ENCODE results near the gene ANKRD34A.
A peak's percentile ranks its signal among the peaks of the same experiment; 100 is the strongest.
"Not testable (repeated sequence)": the region's sequence is repeated elsewhere in the genome, so short reads cannot be mapped to it uniquely, and the experiment has no call there.

The ANKRD34A gene

DNA sequence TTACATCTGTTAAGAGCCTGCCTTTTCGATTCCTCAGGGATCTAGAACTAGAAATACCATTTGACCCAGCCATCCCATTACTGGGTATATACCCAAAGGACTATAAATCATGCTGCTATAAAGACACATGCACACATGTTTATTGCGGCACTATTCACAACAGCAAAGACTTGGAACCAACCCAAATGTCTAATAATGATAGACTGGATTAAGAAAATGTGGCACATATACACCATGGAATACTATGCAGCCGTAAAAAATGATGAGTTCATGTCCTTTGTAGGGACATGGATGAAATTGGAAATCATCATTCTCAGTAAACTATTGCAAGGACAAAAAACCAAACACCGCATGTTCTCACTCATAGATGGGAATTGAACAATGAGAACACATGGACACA lies 44.1 kb downstream of the ANKRD34A start:
- POLR2A ChIA-PET; H3K27ac ChIP-seq (ENCODE audit: extremely low read depth, low read depth, low read length); H3K9me3 ChIP-seq (ENCODE audit: control insufficient read depth, insufficient read depth, low read depth, low read length); H3K4me1 ChIP-seq (ENCODE audit: control insufficient read depth, insufficient read depth, low read length); H3K4me3 ChIP-seq (ENCODE audit: low read depth, low read length); CTCF ChIA-PET: not testable (repeated sequence)
- peaks cover 5 to 45% of the 10 kb centered on the region in 2 experiments; a peak in 2 of 3 replicates for H3K36me3 ChIP-seq (ENCODE audit: control insufficient read depth in 2 of 2, insufficient read depth in 1 of 2, low read length in 2 of 2)
- TF ChIP-seq ZNF580 (tag by site-specific recombination; IDR thresholded peaks at IDR 0.05), result peak; percentile 80; the same call in 1 of the 2 replicates
- peak; percentile 100 for TF ChIP-seq ZNF146 (tag by site-specific recombination; IDR thresholded peaks at IDR 0.05)

DNA sequence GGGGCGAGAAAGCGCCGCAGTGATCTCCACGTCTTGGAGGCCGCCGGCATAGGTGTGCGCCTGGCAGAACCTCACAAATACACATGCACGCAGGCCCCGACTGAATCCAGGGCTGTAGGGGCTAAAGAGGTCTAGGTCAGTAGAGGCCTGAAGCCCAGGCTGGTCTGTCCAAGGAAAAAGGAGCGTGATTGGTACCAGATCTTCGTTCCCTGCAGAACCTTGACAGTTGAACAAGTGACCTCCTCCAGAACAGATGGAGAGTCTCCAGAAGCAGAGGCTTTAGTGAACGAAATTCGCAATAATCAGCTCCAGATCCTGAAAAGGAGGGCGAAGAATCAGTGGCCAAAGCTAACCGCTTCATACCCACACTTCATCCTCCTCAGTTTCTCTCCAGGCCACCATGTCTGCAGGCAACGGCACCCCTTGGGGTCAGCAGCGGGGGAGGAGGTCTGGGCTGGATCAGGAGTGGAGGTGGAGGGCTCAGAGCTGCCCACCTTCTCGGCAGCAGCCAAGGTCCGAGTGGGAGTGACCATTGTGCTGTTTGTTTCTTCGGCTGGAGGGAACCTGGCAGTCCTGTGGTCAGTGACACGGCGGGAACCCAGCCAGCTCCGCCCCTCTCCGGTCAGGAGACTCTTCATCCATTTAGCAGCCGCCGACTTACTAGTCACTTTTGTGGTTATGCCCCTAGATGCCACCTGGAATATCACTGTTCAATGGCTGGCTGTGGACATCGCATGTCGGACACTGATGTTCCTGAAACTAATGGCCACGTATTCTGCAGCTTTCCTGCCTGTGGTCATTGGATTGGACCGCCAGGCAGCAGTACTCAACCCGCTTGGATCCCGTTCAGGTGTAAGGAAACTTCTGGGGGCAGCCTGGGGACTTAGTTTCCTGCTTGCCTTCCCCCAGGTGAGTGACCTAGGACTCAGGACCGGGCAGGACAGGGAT lies 45.1 kb downstream of the ANKRD34A start:
- Histone ChIP-seq H3K4me3 (ENCODE audit: low read depth, low read length) (peak overlapping the region; percentile 76), H3K4me1 (ENCODE audit: control insufficient read depth, insufficient read depth, low read length) (peaks cover 3% of the 10 kb centered on the region; the same call in 1 of the 2 replicates), H3K27ac (ENCODE audit: extremely low read depth, low read depth, low read length) (peak overlapping the region; percentile 28; the same call in 1 of the 2 replicates), H3K9me3 (ENCODE audit: control insufficient read depth, insufficient read depth, low read depth, low read length) (no peaks in the 10 kb centered on the region), H3K36me3 (ENCODE audit: control insufficient read depth in 2 of 2, insufficient read depth in 1 of 2, low read length in 2 of 2) (peaks cover 5 to 49% of the 10 kb centered on the region in 2 experiments; a peak in 2 of 3 replicates)
- TF ChIP-seq EGR2 (tag by site-specific recombination; IDR thresholded peaks at IDR 0.05; ENCODE audit: low read depth) (peak; percentile 49; the same call in 1 of the 2 replicates), BCL11A (tag by site-specific recombination; IDR thresholded peaks at IDR 0.05; ENCODE audit: low read depth) (0 out of 2 replicates have a peak, but pooled peaks have one; percentile 15), ZBTB6 (tag by site-specific recombination; IDR thresholded peaks at IDR 0.05) (peak; percentile 32; the same call in 1 of the 2 replicates), ZIC2 (tag by site-specific recombination; IDR thresholded peaks at IDR 0.05) (no peak), PRDM10 (tag by site-specific recombination; IDR thresholded peaks at IDR 0.05) (peak; percentile 72), ZNF114 (tag by site-specific recombination; IDR thresholded peaks at IDR 0.05) (no peak), ZBTB48 (tag by site-specific recombination; IDR thresholded peaks at IDR 0.05) (peak; percentile 0; the same call in 1 of the 2 replicates), ZNF600 (tag by site-specific recombination; IDR thresholded peaks at IDR 0.05) (peak; percentile 88), ZNF530 (tag by site-specific recombination; IDR thresholded peaks at IDR 0.05; ENCODE audit: low read depth) (no peak), PBX3 (CRISPR knock-in tag; IDR thresholded peaks at IDR 0.05) (no peak), ZFHX2 (tag by site-specific recombination; conservative IDR thresholded peaks at IDR 0.05) (peak; percentile 41), ZBTB17 (tag by site-specific recombination; IDR thresholded peaks at IDR 0.05) (0 out of 2 replicates have a peak, but pooled peaks have one; percentile 14), ZNF155 (tag by site-specific recombination; IDR thresholded peaks at IDR 0.05) (no peak)
- TF ChIP-seq, protein P1, sequence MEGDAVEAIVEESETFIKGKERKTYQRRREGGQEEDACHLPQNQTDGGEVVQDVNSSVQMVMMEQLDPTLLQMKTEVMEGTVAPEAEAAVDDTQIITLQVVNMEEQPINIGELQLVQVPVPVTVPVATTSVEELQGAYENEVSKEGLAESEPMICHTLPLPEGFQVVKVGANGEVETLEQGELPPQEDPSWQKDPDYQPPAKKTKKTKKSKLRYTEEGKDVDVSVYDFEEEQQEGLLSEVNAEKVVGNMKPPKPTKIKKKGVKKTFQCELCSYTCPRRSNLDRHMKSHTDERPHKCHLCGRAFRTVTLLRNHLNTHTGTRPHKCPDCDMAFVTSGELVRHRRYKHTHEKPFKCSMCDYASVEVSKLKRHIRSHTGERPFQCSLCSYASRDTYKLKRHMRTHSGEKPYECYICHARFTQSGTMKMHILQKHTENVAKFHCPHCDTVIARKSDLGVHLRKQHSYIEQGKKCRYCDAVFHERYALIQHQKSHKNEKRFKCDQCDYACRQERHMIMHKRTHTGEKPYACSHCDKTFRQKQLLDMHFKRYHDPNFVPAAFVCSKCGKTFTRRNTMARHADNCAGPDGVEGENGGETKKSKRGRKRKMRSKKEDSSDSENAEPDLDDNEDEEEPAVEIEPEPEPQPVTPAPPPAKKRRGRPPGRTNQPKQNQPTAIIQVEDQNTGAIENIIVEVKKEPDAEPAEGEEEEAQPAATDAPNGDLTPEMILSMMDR (tag by site-specific recombination; IDR thresholded peaks at IDR 0.05), result peak; percentile 7; the same call in 1 of the 2 replicates
- ChIA-PET CTCF (interaction anchor here (0.7 to 1.4 kb wide), 6 partner anchors 10 to 93 kb away, joined by 3 to 4 read pairs (median 3); partner anchors contain the start of genes ITGA10 and PIAS3), POLR2A (interaction anchor here (0.5 to 1.8 kb wide), 5 partner anchors 8 to 60 kb away, joined by 3 to 15 read pairs (median 4); partner anchors contain the start of genes LIX1L and RBM8A)
